Measurements from ENCODE around the gene GOLGA3.

GOLGA3 gene

DNA sequence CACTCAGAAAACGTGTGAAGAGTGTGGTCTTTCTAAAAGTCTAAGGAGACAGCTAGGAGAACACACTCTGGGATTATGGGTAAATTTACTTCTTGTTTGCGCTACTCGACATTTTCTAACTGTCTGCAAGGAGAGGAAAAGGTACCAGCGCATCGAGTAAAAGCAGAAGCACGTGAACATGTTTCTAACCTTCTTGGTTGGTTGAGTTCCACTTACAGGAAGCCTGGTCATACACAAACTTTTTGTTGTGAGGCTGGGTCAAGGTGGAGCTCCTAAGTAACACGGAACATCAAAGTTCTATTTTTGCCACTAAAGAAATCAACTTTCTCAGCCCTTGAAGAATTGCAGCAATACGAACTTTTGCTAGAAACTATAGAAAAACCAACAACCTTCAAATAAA lies 87.0 kb downstream of the GOLGA3 start:
- Mint-ChIP-seq H3K9me3 (ENCODE audit: low read depth) (no peaks in the 10 kb centered on the region), H3K4me1 (ENCODE audit: low read depth) (peaks cover 5% of the 10 kb centered on the region), H3K27me3 (no peaks in the 10 kb centered on the region), H3K4me3 (no peak overlapping the region), H3K27ac (no peak overlapping the region), H3K36me3 (peaks cover 12% of the 10 kb centered on the region)

DNA sequence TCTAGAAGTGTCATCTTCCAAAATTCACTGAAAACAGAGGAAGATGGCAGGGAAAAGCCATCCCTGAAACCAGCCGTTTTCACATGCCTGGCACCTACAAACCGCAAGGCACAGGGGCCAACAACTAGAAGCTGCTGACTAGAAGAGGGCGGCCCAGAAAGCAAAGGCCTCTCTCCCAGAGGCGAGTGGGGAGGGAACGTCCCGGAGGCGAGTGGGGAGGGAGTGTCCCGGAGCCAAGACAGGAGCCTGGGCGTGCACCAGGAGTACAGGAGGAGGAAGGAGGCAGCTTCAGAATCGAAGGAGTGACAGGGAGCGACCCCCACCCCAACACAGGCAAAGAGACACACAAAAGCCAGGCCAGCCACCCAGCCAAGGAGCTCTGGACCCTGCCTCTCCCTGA lies 88.0 kb downstream of the GOLGA3 start:
- peaks cover 12% of the 10 kb centered on the region for H3K36me3 Mint-ChIP-seq
- H3K9me3 Mint-ChIP-seq (ENCODE audit: low read depth): no peaks in the 10 kb centered on the region
- H3K4me3 Mint-ChIP-seq: no peak overlapping the region
- H3K27me3 Mint-ChIP-seq: no peaks in the 10 kb centered on the region
- peaks cover 5% of the 10 kb centered on the region for H3K4me1 Mint-ChIP-seq (ENCODE audit: low read depth)
- H3K27ac Mint-ChIP-seq: no peak overlapping the region

GRCh38 chr12:132740313-132740646 lies 88.4 kb downstream of the GOLGA3 start:
- Mint-ChIP-seq H3K4me3 (no peak overlapping the region), H3K27ac (no peak overlapping the region), H3K36me3 (peaks cover 12% of the 10 kb centered on the region), H3K9me3 (ENCODE audit: low read depth) (no peaks in the 10 kb centered on the region), H3K4me1 (ENCODE audit: low read depth) (peaks cover 5% of the 10 kb centered on the region), H3K27me3 (no peaks in the 10 kb centered on the region)

DNA sequence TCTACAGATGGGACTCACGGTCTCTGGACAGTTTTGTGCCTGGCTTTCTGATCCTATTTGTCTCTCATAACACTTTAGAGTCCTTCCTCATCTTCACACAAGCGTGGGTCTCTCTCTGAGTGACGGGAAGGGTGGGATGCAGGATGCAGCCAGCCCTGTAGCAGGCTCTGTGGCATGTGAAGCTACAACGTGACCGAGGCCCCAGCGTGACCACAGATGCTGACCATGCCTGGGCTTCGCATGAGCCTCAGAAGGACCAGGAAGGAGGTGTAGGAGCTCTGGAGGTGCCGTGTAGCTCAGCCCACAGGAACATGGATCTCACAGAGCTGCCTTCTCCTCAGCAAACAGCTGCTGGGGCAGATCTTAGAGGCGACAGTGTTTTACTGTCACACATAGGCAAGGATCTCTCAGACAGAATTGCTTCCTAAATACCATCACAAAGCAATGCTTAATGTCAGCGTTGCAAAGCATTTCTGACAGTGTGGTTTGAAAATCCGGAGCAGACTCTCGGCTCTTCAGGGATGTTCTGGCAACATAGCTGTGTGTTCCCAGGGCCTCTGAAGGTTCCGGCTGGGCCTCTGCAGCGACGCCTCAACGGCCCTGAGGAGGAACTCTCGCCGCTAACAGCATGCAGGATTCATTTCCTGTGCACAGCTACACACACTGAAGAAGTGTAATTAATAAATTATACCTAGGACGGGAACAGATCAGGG lies 88.9 kb downstream of the GOLGA3 start:
- Mint-ChIP-seq H3K36me3 (peaks cover 12% of the 10 kb centered on the region), H3K27me3 (no peaks in the 10 kb centered on the region), H3K27ac (no peak overlapping the region), H3K4me1 (ENCODE audit: low read depth) (peaks cover 5% of the 10 kb centered on the region), H3K9me3 (ENCODE audit: low read depth) (no peaks in the 10 kb centered on the region), H3K4me3 (no peak overlapping the region)

GRCh38 chr12:132736913-132737312 lies 91.8 kb downstream of the GOLGA3 start:
- H3K4me3 Mint-ChIP-seq: no peak overlapping the region
- peaks cover 6% of the 10 kb centered on the region for H3K36me3 Mint-ChIP-seq
- H3K4me1 Mint-ChIP-seq (ENCODE audit: low read depth): no peaks in the 10 kb centered on the region
- H3K27me3 Mint-ChIP-seq: no peaks in the 10 kb centered on the region
- no peaks in the 10 kb centered on the region for H3K9me3 Mint-ChIP-seq (ENCODE audit: low read depth)
- H3K27ac Mint-ChIP-seq: no peak overlapping the region

GRCh38 chr12:132736378-132736777 lies 92.3 kb downstream of the GOLGA3 start:
- Mint-ChIP-seq H3K4me1 (ENCODE audit: low read depth) (no peaks in the 10 kb centered on the region), H3K27ac (no peak overlapping the region), H3K4me3 (no peak overlapping the region), H3K36me3 (peaks cover 9% of the 10 kb centered on the region), H3K27me3 (no peaks in the 10 kb centered on the region), H3K9me3 (ENCODE audit: low read depth) (no peaks in the 10 kb centered on the region)

DNA sequence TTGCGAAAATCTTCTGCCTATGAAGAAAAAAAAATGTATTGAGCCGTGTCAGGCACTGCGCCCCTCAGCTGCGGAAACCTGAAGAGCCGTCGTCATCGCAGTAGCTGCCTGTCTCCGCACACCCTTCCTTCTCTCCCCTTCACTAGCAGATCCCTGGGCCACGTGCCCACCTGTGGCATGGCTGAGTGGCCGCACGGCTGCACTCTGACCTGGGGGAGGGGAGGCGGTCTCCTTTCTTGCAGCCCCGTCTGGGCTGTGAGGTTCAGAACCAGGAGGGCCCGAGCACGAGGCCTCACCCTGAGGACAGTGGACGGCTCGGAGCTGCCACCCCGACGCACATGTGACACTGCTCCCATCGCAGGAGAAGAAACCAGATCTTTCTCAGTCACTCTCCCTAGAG lies 93.2 kb downstream of the GOLGA3 start:
- H3K36me3 Mint-ChIP-seq: peaks cover 9% of the 10 kb centered on the region
- H3K27ac Mint-ChIP-seq: no peak overlapping the region

GRCh38 chr12:132734206-132734605 lies 94.5 kb downstream of the GOLGA3 start:
- H3K4me3 Mint-ChIP-seq: no peak overlapping the region
- no peaks in the 10 kb centered on the region for H3K27me3 Mint-ChIP-seq
- peaks cover 9% of the 10 kb centered on the region for H3K36me3 Mint-ChIP-seq
- no peaks in the 10 kb centered on the region for H3K4me1 Mint-ChIP-seq (ENCODE audit: low read depth)
- H3K27ac Mint-ChIP-seq: no peak overlapping the region
- no peaks in the 10 kb centered on the region for H3K9me3 Mint-ChIP-seq (ENCODE audit: low read depth)

More for the DNA sequence above, 93.2 kb downstream of the GOLGA3 start:
- H3K4me1 Mint-ChIP-seq (ENCODE audit: low read depth): no peaks in the 10 kb centered on the region
- H3K4me3 Mint-ChIP-seq: no peak overlapping the region
- no peaks in the 10 kb centered on the region for H3K27me3 Mint-ChIP-seq
- no peaks in the 10 kb centered on the region for H3K9me3 Mint-ChIP-seq (ENCODE audit: low read depth)

DNA sequence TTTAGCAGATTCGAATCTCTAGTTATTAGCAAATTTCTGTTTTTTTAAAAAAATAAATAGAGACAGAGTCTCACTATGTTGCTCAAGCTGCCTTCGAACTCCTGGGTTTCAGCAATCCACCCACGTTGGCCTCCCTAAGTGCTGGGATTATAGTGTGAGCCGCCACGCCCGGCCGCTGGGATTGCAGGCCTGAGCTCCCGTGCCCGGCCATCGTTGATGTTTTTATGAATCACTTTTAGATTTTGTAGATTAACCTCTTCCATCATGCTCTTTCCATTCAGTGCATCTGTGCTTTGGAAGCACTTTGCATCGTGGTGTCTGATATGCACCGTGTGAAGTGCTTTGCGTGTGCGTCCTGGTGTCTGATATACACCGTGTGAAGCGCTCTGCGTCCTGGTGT lies 97.1 kb downstream of the GOLGA3 start:
- H3K36me3 Mint-ChIP-seq: peaks cover 11% of the 10 kb centered on the region
- H3K27ac Mint-ChIP-seq: no peak overlapping the region
- H3K9me3 Mint-ChIP-seq (ENCODE audit: low read depth): no peaks in the 10 kb centered on the region
- no peak overlapping the region for H3K4me3 Mint-ChIP-seq
- no peaks in the 10 kb centered on the region for H3K4me1 Mint-ChIP-seq (ENCODE audit: low read depth)
- no peaks in the 10 kb centered on the region for H3K27me3 Mint-ChIP-seq

DNA sequence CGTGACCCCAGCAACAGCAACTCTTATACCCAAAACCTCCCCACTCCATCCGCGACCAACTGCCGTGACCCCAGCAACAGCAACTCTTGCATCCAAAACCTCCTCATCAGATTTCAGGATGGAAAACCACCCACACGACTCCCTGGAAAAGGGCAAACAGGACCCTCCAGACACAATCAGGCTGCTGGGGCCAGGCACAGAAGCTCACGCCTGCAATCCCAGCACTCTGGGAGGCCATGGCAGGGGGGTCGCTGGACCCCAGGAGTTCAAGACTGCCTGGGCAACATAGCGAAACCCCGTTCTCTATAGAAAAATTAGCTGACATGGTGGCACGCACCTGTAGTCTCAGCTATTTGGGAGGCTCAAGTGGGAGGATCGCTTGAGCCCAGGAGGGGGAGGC lies 98.3 kb downstream of the GOLGA3 start:
- Mint-ChIP-seq H3K4me3 (no peak overlapping the region), H3K27ac (no peak overlapping the region), H3K27me3 (no peaks in the 10 kb centered on the region)

GRCh38 chr12:132729541-132730320 lies 98.9 kb downstream of the GOLGA3 start:
- no peak overlapping the region for H3K27ac Mint-ChIP-seq
- H3K27me3 Mint-ChIP-seq: no peaks in the 10 kb centered on the region
- H3K36me3 Mint-ChIP-seq: peaks cover 11% of the 10 kb centered on the region
- H3K9me3 Mint-ChIP-seq (ENCODE audit: low read depth): no peaks in the 10 kb centered on the region
- H3K4me3 Mint-ChIP-seq: no peak overlapping the region
- no peaks in the 10 kb centered on the region for H3K4me1 Mint-ChIP-seq (ENCODE audit: low read depth)

More for the DNA sequence above, 98.3 kb downstream of the GOLGA3 start:
- Mint-ChIP-seq H3K36me3 (peaks cover 11% of the 10 kb centered on the region), H3K4me1 (ENCODE audit: low read depth) (no peaks in the 10 kb centered on the region), H3K9me3 (ENCODE audit: low read depth) (no peaks in the 10 kb centered on the region)

GRCh38 chr12:132728502-132728901 lies 100.2 kb downstream of the GOLGA3 start:
- H3K4me3 Mint-ChIP-seq: no peak overlapping the region
- no peaks in the 10 kb centered on the region for H3K27me3 Mint-ChIP-seq
- H3K27ac Mint-ChIP-seq: no peak overlapping the region
- H3K36me3 Mint-ChIP-seq: peaks cover 9% of the 10 kb centered on the region
- no peaks in the 10 kb centered on the region for H3K9me3 Mint-ChIP-seq (ENCODE audit: low read depth)
- no peaks in the 10 kb centered on the region for H3K4me1 Mint-ChIP-seq (ENCODE audit: low read depth)

DNA sequence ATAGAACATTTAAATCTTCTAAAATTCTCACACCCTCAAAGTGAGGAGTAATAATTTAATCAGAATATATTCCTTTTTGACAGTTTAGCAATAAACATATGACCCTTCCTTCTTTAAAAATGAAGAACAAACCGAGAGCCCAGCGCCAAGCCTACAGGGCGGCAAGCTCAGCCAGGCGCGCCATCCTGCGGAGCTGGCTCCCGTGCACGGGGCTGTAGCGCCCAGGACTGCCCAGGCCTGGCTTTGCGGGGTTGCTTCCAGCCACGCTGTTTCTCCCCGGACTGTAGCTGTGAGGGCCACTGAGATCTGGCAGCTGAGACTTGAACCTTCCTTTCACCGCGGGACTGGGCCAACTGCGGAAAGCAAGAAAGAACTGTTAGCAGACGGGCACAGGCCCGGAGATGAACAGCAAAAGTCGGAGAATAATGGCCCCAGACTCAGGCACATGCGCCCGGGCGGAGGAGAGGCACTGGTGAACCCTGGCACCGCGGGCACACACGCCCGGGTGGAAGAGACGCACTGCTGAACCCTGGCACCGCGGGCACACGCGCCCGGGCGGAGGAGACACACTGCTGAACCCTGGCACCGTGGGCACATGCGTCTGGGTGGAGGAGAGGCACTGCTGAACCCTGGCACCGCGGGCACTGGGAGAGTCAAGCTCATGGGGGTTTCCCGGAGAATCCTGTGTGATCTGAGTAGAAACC lies 101.4 kb downstream of the GOLGA3 start:
- no peaks in the 10 kb centered on the region for H3K4me1 Mint-ChIP-seq (ENCODE audit: low read depth)
- no peak overlapping the region for H3K27ac Mint-ChIP-seq
- H3K36me3 Mint-ChIP-seq: peaks cover 6% of the 10 kb centered on the region
- H3K27me3 Mint-ChIP-seq: no peaks in the 10 kb centered on the region
- H3K4me3 Mint-ChIP-seq: no peak overlapping the region
- no peaks in the 10 kb centered on the region for H3K9me3 Mint-ChIP-seq (ENCODE audit: low read depth)

DNA sequence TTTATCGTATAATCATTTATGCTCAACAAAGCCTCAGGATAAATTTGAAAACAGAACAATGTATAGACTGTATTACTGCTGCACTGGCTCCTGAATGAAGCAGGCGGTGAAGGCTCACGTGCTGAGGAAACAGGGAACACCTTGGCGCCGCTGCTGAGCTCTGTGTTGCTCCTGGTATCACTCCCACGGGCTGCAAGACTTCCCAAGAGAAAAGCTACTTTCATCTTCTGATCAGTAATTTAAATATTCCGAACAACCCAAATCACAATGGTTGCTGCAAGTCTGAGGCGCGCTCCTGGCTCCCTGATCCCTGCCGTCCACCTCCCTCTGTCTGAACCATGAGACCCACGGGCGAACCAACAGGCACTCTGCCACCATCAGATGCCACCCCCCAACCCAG lies 102.3 kb downstream of the GOLGA3 start:
- no peak overlapping the region for H3K4me3 Mint-ChIP-seq
- no peaks in the 10 kb centered on the region for H3K4me1 Mint-ChIP-seq (ENCODE audit: low read depth)
- H3K27ac Mint-ChIP-seq: no peak overlapping the region
- no peaks in the 10 kb centered on the region for H3K27me3 Mint-ChIP-seq
- H3K36me3 Mint-ChIP-seq: peaks cover 2% of the 10 kb centered on the region
- no peaks in the 10 kb centered on the region for H3K9me3 Mint-ChIP-seq (ENCODE audit: low read depth)

DNA sequence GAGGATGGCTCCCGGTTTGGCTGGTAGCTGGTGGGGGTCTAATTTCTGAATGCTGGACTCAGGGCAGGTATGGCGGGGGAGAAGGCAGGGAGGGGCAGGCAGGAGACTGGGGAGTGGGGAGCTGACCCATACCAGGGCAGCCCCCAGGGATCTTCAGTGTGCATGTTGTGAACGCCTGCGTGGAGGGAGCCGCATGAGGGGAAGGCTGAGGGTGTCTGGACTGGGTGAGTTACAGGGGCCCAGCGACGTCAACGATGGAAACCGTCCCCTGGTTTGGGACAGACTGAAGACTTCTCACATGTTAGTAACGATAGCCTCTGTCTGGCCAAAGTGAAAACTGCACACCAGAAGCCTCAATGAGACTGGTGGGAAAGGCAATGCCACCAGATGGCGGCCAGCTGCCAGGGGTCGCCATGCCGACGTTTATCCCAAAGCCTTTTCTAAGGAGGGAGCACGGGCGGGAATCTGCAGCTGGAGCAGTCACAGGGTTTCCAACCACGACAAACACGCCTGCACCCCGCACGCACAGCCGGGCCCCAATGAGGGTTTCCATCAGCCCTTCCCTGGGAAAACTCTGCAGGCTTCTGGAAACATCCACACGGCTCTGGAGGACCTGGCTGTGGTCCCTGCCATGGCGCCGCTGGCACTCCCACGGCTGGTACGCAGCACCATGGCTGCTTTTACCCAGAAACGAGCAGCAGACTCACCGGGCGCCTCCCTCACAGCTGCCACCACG lies 104.0 kb downstream of the GOLGA3 start:
- Mint-ChIP-seq H3K36me3 (peaks cover 2% of the 10 kb centered on the region), H3K4me1 (ENCODE audit: low read depth) (no peaks in the 10 kb centered on the region), H3K4me3 (no peak overlapping the region), H3K27ac (no peak overlapping the region), H3K27me3 (no peaks in the 10 kb centered on the region), H3K9me3 (ENCODE audit: low read depth) (no peaks in the 10 kb centered on the region)

All from activated naive CD8-positive, alpha-beta T cell (primary cell).